Lung (tissue), 12 donors: ENCODE data around the gene PET100. TPM values are rescaled to one million over a fixed set of nuclear protein-coding genes. Genes with fewer than 3 reads are reported as not detected.

Source experiments
- ATAC-seq: fragments of 200-7000 bp; cut with Tn5 transposase; one replicate; pipeline ENCODE4 v1.9.1; 2020; ENCODE audit warnings: moderate number of reproducible peaks; ENCODE audit not compliant: insufficient read depth, low FRiP score
- DNase-seq, 3 donors: peaks; one replicate each; pipeline ENCODE4 v3.0.0-alpha.2; 2013 to 2017
- H3K27ac ChIP-seq, 2 donors: one replicate each; pipeline ENCODE4 v1.5.1; 2013; ENCODE audit warnings: mild to moderate bottlenecking in 2 of 2, moderate library complexity in 2 of 2, control low read depth in 1 of 2, inconsistent platforms in 1 of 2, low read depth in 1 of 2, low read length in 1 of 2
- H3K27me3 ChIP-seq, 3 donors: one replicate each; pipeline ENCODE4 v1.5.1; 2013; ENCODE audit warnings: low read length in 2 of 3; ENCODE audit not compliant: control insufficient read depth in 3 of 3, insufficient read depth in 3 of 3
- H3K36me3 ChIP-seq, 4 donors: one replicate each; pipeline ENCODE4 v1.5.1; 2013; ENCODE audit warnings: low read length in 4 of 4, mild to moderate bottlenecking in 1 of 4, moderate library complexity in 1 of 4; ENCODE audit not compliant: control insufficient read depth in 4 of 4, insufficient read depth in 4 of 4
- H3K4me1 ChIP-seq, 5 donors: one replicate each; pipeline ENCODE4 v1.5.1; 2013; ENCODE audit warnings: low read length in 5 of 5, mild to moderate bottlenecking in 2 of 5, moderate library complexity in 1 of 5; ENCODE audit not compliant: control insufficient read depth in 5 of 5, insufficient read depth in 5 of 5
- H3K4me3 ChIP-seq: one replicate; pipeline ENCODE4 v1.5.1; 2013; ENCODE audit warnings: mild to moderate bottlenecking, control low read depth, moderate library complexity
- H3K9ac ChIP-seq, 2 donors: one replicate each; pipeline ENCODE4 v1.5.1; 2013; ENCODE audit warnings: low read length in 2 of 2, control low read depth in 1 of 2; ENCODE audit not compliant: insufficient read depth in 1 of 2
- H3K9me3 ChIP-seq, 4 donors: one replicate each; pipeline ENCODE4 v1.5.1; 2013; ENCODE audit warnings: low read length in 3 of 4, mild to moderate bottlenecking in 1 of 4, moderate library complexity in 1 of 4; ENCODE audit not compliant: control insufficient read depth in 4 of 4, insufficient read depth in 3 of 4
- WGBS, 2 donors: extraction: QIAGEN DNeasy Blood & Tissue Kit; methylation state at CpG; one replicate each; pipeline ENCODE4 v1.1.7; 2013; 5-methylcytosine and 5-hydroxymethylcytosine counted together
- polyA plus RNA-seq, 2 donors: library from polyadenylated mRNA; stranded (reverse); fragments of 200-250 nt; gene quantifications; one replicate each; pipeline ENCODE4 v1.2.1, GENCODE V29; 2013
- total RNA-seq, 2 donors: library from RNA; depleted of rRNA in 1 of 2; stranded (reverse); fragments of >200 nt in 1 of 2; gene quantifications; one replicate each; pipeline ENCODE4 v1.2.1, GENCODE V29; 2014 to 2021
- TF ChIP-seq, protein P1 (sequence below): IDR thresholded peaks from 2 replicates; pipeline ENCODE4 v1.5.1; 2012; ENCODE audit warnings: mild to moderate bottlenecking; ENCODE audit errors: control extremely low read depth, extremely low read depth
- donor health status: control.
- donor health status: control.
- donor health status: Bipolar disorder and iron deficiency.
- donor health status: healthy.
- donor health status: DM: yes; HTN: yes; CAD: no.

Gene PET100
- total and polyA plus RNA-seq, 4 donors = 26.9 to 383 (median 88.1) TPM

DNA sequence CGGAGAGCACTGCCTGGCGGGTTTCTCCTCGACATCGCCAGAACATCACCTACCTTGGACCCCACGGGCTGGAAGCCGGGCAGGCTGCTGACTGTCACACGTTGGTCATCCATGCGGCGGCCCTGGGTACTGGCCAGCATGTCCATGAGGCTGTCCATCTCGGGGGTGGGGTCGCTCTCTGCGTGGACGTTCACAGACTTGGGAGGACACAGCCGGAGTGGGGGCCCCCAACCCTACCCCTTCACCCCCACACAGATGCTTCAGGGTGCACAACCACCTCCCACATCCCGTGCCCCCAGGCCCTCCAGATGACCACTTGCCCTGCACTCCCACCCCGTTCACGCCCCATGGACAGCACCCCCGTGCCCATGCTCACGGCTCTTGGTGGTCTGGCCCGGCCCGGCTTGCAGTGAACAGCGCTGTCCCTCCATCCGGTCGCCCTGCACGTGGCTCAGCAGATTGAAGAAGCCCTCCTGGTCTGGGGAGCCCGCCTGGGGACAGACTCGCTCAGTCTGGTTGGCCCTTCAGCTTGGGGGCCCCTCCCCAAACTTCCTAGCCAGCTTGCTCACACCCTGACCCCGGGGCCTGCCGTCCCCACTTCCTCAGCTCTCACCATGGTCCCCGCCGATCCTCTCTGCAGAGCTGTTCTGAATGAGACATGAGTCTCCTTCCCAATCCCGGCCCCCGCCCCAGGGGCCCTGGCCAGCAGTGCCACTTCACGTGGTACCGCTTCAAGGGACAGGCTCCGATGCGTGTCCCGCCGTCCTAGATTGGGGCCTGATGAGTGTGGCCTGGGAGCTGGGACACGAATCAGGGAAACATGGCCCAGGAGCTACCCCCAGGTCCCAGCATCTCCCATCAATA, 3.0 kb downstream of the PET100 start:
- TF ChIP-seq, protein P1, sequence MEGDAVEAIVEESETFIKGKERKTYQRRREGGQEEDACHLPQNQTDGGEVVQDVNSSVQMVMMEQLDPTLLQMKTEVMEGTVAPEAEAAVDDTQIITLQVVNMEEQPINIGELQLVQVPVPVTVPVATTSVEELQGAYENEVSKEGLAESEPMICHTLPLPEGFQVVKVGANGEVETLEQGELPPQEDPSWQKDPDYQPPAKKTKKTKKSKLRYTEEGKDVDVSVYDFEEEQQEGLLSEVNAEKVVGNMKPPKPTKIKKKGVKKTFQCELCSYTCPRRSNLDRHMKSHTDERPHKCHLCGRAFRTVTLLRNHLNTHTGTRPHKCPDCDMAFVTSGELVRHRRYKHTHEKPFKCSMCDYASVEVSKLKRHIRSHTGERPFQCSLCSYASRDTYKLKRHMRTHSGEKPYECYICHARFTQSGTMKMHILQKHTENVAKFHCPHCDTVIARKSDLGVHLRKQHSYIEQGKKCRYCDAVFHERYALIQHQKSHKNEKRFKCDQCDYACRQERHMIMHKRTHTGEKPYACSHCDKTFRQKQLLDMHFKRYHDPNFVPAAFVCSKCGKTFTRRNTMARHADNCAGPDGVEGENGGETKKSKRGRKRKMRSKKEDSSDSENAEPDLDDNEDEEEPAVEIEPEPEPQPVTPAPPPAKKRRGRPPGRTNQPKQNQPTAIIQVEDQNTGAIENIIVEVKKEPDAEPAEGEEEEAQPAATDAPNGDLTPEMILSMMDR = no peak
- Histone ChIP-seq H3K36me3 (peaks cover 0 to 10% (median 2%) of the 10 kb centered on the region in 4 donors), H3K9me3 (no peaks in the 10 kb centered on the region), H3K27me3 (peaks cover 0 to 3% (median 0%) of the 10 kb centered on the region in 3 donors), H3K4me1 (peaks cover 7 to 22% (median 12%) of the 10 kb centered on the region in 5 donors), H3K4me3 (no peak overlapping the region), H3K9ac (no peak overlapping the region), H3K27ac (no peak overlapping the region)
- ATAC-seq (no peak), DNase-seq (no peak)
- 93 to 95% methylated on average over 40 of the region's 40 CpGs for WGBS, 2 donors

DNA sequence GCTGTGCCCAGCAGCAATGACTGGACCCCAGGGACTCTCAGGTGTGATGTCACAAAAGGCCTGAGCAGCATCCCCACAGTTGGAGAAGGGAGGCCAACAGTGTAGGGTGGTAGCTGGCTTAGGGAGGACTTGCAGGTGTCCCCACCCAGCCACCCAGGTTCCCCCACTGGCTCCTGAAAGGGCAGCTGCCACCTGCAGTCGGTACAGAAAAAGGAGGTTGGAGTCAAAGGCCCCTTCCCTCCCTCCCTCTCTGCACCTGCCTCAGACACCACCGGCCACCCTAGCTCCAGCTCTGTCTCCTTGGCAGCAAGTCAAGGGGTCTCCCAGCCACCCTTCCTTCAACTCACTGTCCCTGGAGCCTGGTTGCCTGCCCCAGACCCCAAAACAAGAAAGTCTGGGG, 4.1 kb downstream of the PET100 start, which contains the start of gene PCP2:
Gene PCP2 (minus strand): TSS at position 22 of the 400 bp plus-strand sequence. CDS start 262 bp downstream, outside the sequence.
- H3K4me3 ChIP-seq = no peak within 1 kb of the TSS
- peaks cover 2 to 15% (median 7%) of the 10 kb centered on the region in 5 donors for H3K4me1 ChIP-seq
- TF ChIP-seq, protein P1 = no peak
- no peak for DNase-seq
- ATAC-seq = no peak
- H3K27me3 ChIP-seq = peaks cover 0 to 3% (median 0%) of the 10 kb centered on the region in 3 donors
- 58 to 62% methylated on average over 2 of the region's 2 CpGs for WGBS, 2 donors
- H3K9ac ChIP-seq = no peak within 1 kb of the TSS
- H3K36me3 ChIP-seq = peaks cover 0 to 10% (median 2%) of the 10 kb centered on the region in 4 donors
- H3K27ac ChIP-seq = no peak within 1 kb of the TSS
- no peaks in the 10 kb centered on the region for H3K9me3 ChIP-seq

DNA sequence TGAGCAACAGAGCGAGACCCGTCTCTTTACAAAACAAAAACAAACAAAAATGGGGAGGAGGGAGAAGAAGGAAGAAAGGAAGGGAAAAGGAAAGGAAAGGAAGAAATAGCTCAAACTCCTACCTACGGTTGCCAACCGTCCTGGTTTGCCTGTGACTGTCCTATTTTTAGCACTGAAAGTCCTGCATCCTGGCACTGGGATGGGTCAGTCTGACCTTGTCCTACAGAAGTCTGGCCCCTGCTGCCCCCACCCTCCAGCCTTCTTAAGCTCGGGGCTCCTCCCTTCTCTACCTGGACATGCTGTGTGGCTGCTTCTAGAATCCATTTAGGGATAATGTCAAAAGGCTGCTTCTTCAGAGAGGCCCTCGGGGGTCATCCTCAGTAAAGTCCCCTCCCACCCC, 6.1 kb downstream of the PET100 start:
- TF ChIP-seq, protein P1 = no peak
- Histone ChIP-seq H3K27me3 (peaks cover 0 to 3% (median 0%) of the 10 kb centered on the region in 3 donors), H3K4me3 (no peak overlapping the region), H3K4me1 (peaks cover 0 to 14% (median 2%) of the 10 kb centered on the region in 5 donors), H3K27ac (no peak overlapping the region), H3K9ac (no peak overlapping the region), H3K9me3 (peaks cover 0 to 2% (median 0%) of the 10 kb centered on the region in 4 donors), H3K36me3 (peaks cover 0 to 12% (median 3%) of the 10 kb centered on the region in 4 donors)
- 51 to 63% methylated on average over 6 of the region's 6 CpGs for WGBS, 2 donors
- ATAC-seq = no peak
- no peak for DNase-seq
